IMR-90 (cell line): Measurements from ENCODE around the gene CHRNA5. TPM values are rescaled to one million over a fixed set of nuclear protein-coding genes. Genes with fewer than 3 reads are reported as not detected.

Experiments
- ATAC-seq: fragments of 200-7000 bp; cut with Tn5 transposase; 2 replicates; pipeline ENCODE4 v1.9.1; 2020; ENCODE audit warnings: low read depth, mild to moderate bottlenecking, moderate library complexity
- BruUV-seq: library from RNA; stranded (reverse); fragments of 400-500 nt; replicated peaks from 2 replicates; lab custom pipeline; 2021; lab: Mats Ljungman, UMichigan
- CTCF ChIA-PET: fragments of 300-600 bp; formaldehyde crosslinking; extraction: SDS; loops from one replicate; lab custom pipeline; 2021; ENCODE audit warnings: antibody characterized with exemption; lab: Yijun Ruan, JAX
- POLR2A ChIA-PET: fragments of 300-600 bp; sonication (Branson Sonifier 250); formaldehyde crosslinking; loops from one replicate; lab custom pipeline; 2022; ENCODE audit warnings: antibody characterized with exemption; ENCODE audit not compliant: unreplicated experiment; lab: Charles Lee
- DNase-seq: peaks from one replicate; pipeline ENCODE4 v3.0.0; 2013
- H2AFZ ChIP-seq: replicated peaks from 2 replicates; pipeline ENCODE3; 2013; ENCODE audit warnings: low read length, mild to moderate bottlenecking; ENCODE audit not compliant: poor library complexity
- H2AK5ac ChIP-seq: 2 replicates; pipeline ENCODE4 v1.6.1; 2013; ENCODE audit warnings: low read depth, low read length, inconsistent platforms
- H2AK9ac ChIP-seq: replicated peaks from 2 replicates; pipeline ENCODE3; 2013; ENCODE audit warnings: mild to moderate bottlenecking, low read depth, low read length, moderate library complexity; ENCODE audit not compliant: poor library complexity
- H2BK120ac ChIP-seq: 2 replicates; pipeline ENCODE4 v1.6.1; 2013; ENCODE audit warnings: low read depth, low read length, inconsistent platforms
- H2BK15ac ChIP-seq: 3 replicates; pipeline ENCODE4 v1.6.1; 2013; ENCODE audit warnings: low read depth, low read length, inconsistent platforms
- H2BK20ac ChIP-seq: 2 replicates; pipeline ENCODE4 v1.6.1; 2013; ENCODE audit warnings: low read depth, mild to moderate bottlenecking, inconsistent platforms, low read length, moderate library complexity
- H2BK5ac ChIP-seq: 2 replicates; pipeline ENCODE4 v1.6.1; 2013; ENCODE audit warnings: mild to moderate bottlenecking, low read depth, low read length, inconsistent platforms; ENCODE audit not compliant: poor library complexity, severe bottlenecking
- H3K14ac ChIP-seq: replicated peaks from 2 replicates; pipeline ENCODE4 v1.6.1; 2013; ENCODE audit warnings: low read depth, low read length, inconsistent platforms
- H3K18ac ChIP-seq: 2 replicates; pipeline ENCODE4 v1.6.1; 2013; ENCODE audit warnings: low read depth, low read length, control low read depth
- H3K23ac ChIP-seq: 2 replicates; pipeline ENCODE4 v1.6.1; 2013; ENCODE audit warnings: low read depth, low read length, inconsistent platforms
- H3K27ac ChIP-seq: 2 replicates; pipeline ENCODE4 v1.5.1; 2013; ENCODE audit warnings: mild to moderate bottlenecking, control low read depth, low read length; ENCODE audit not compliant: insufficient read depth
- H3K27me3 ChIP-seq: 2 replicates; pipeline ENCODE4 v1.6.1; 2013; ENCODE audit warnings: low read length; ENCODE audit not compliant: control insufficient read depth, insufficient read depth
- H3K36me3 ChIP-seq: 2 replicates; pipeline ENCODE4 v1.6.1; 2013; ENCODE audit warnings: low read length, mixed read lengths; ENCODE audit not compliant: control insufficient read depth, insufficient read depth
- H3K4ac ChIP-seq: 2 replicates; pipeline ENCODE4 v1.6.1; 2013; ENCODE audit warnings: low read depth, low read length, inconsistent platforms
- H3K4me1 ChIP-seq: 2 replicates; pipeline ENCODE4 v1.6.1; 2013; ENCODE audit warnings: low read length, mixed read lengths; ENCODE audit not compliant: control insufficient read depth, insufficient read depth
- H3K4me2 ChIP-seq: 2 replicates; pipeline ENCODE4 v1.6.1; 2013; ENCODE audit warnings: low read depth, mild to moderate bottlenecking, control low read depth, low read length, moderate library complexity
- H3K4me3 ChIP-seq: 2 replicates; pipeline ENCODE4 v1.5.1; 2013; ENCODE audit warnings: low read depth, mild to moderate bottlenecking, control low read depth, low read length, moderate library complexity; ENCODE audit not compliant: insufficient read depth
- H3K56ac ChIP-seq: 2 replicates; pipeline ENCODE4 v1.6.1; 2013; ENCODE audit warnings: low read length, inconsistent platforms; ENCODE audit not compliant: insufficient read depth; ENCODE audit errors: extremely low read depth
- H3K79me1 ChIP-seq, 2 experiments: 2 replicates each; pipeline ENCODE4 v1.6.1; 2013; ENCODE audit warnings: low read length in 2 of 2, inconsistent platforms in 1 of 2, low read depth in 1 of 2
- H3K9ac ChIP-seq: 2 replicates; pipeline ENCODE4 v1.6.1; 2013; ENCODE audit warnings: low read depth, low read length, control low read depth
- H3K9me1 ChIP-seq: 2 replicates; pipeline ENCODE4 v1.6.1; 2013; ENCODE audit warnings: low read length, inconsistent platforms; ENCODE audit not compliant: insufficient read depth
- H3K9me3 ChIP-seq: 2 replicates; pipeline ENCODE4 v1.6.1; 2013; ENCODE audit warnings: low read length; ENCODE audit not compliant: control insufficient read depth, insufficient read depth
- H4K20me1 ChIP-seq: 2 replicates; pipeline ENCODE4 v1.6.1; 2013; ENCODE audit warnings: low read length, inconsistent platforms; ENCODE audit not compliant: insufficient read depth
- H4K5ac ChIP-seq: 2 replicates; pipeline ENCODE4 v1.6.1; 2013; ENCODE audit warnings: mild to moderate bottlenecking, low read depth, low read length, control low read depth
- H4K8ac ChIP-seq, 2 experiments: 2 replicates each; pipeline ENCODE4 v1.6.1; 2013; ENCODE audit warnings: low read depth in 2 of 2, low read length in 2 of 2, control low read depth in 1 of 2, inconsistent platforms in 1 of 2
- H4K91ac ChIP-seq: 2 replicates; pipeline ENCODE4 v1.6.1; 2013; ENCODE audit warnings: low read depth, low read length, inconsistent platforms; ENCODE audit not compliant: insufficient read depth
- BHLHE40 ChIP-seq: fragments of 150-350 bp; IDR thresholded peaks from 2 replicates; pipeline ENCODE4 v1.6.1; 2016; ENCODE audit warnings: mild to moderate bottlenecking, low read depth, low read length
- CHD1 ChIP-seq: IDR thresholded peaks from 2 replicates; pipeline ENCODE4 v1.6.1; 2012; ENCODE audit warnings: low read depth, low read length, improper control_type of control experiment
- CTCF ChIP-seq: conservative IDR thresholded peaks from 2 replicates; pipeline ENCODE4 v1.5.1; 2012; ENCODE audit warnings: mild to moderate bottlenecking, low read depth, low read length, improper control_type of control experiment
- ELK1 ChIP-seq: fragments of 150-350 bp; IDR thresholded peaks from 2 replicates; pipeline ENCODE4 v1.6.1; 2016; ENCODE audit warnings: low read depth, mild to moderate bottlenecking, low read length, moderate library complexity, borderline replicate concordance
- FOS ChIP-seq: fragments of 150-350 bp; IDR thresholded peaks from 2 replicates; pipeline ENCODE4 v1.6.1; 2016; ENCODE audit warnings: low read depth, low read length
- MAFK ChIP-seq: IDR thresholded peaks from 2 replicates; pipeline ENCODE4 v1.6.1; 2012; ENCODE audit warnings: low read depth, low read length, improper control_type of control experiment
- MAZ ChIP-seq: IDR thresholded peaks from 2 replicates; pipeline ENCODE4 v1.6.1; 2012; ENCODE audit warnings: low read depth, mild to moderate bottlenecking, low read length, improper control_type of control experiment, moderate library complexity, borderline replicate concordance
- MXI1 ChIP-seq: IDR thresholded peaks from 2 replicates; pipeline ENCODE4 v1.6.1; 2012; ENCODE audit warnings: low read depth, mild to moderate bottlenecking, low read length, moderate library complexity, borderline replicate concordance
- NFE2L2 ChIP-seq: fragments of 150-350 bp; IDR thresholded peaks from 2 replicates; pipeline ENCODE4 v1.6.1; 2016; ENCODE audit warnings: low read depth, mild to moderate bottlenecking, low read length
- POLR2A ChIP-seq: IDR thresholded peaks from 2 replicates; pipeline ENCODE4 v1.6.1; 2012; ENCODE audit warnings: mild to moderate bottlenecking, low read depth, low read length
- RAD21 ChIP-seq: IDR thresholded peaks from 2 replicates; pipeline ENCODE4 v1.6.1; 2012; ENCODE audit warnings: low read length, improper control_type of control experiment
- RCOR1 ChIP-seq: IDR thresholded peaks from 2 replicates; pipeline ENCODE4 v1.6.1; 2012; ENCODE audit warnings: mild to moderate bottlenecking, low read length, improper control_type of control experiment; ENCODE audit not compliant: insufficient replicate concordance
- RFX5 ChIP-seq: IDR thresholded peaks from 2 replicates; pipeline ENCODE4 v1.8.0; 2012; ENCODE audit warnings: low read depth, mild to moderate bottlenecking, low read length, moderate library complexity
- SMC3 ChIP-seq: fragments of 150-350 bp; IDR thresholded peaks from 2 replicates; pipeline ENCODE4 v1.6.1; 2016; ENCODE audit warnings: low read depth, mild to moderate bottlenecking, antibody characterized with exemption, low read length, moderate library complexity
- USF2 ChIP-seq: fragments of 150-350 bp; IDR thresholded peaks from 2 replicates; pipeline ENCODE4 v1.6.1; 2017; ENCODE audit warnings: mild to moderate bottlenecking, antibody characterized with exemption, low read length, low read depth
- WGBS, 2 experiments: methylation state at CpG; one replicate each; pipeline versions ENCODE4 v1.1.5 to v1.1.7; 2013; ENCODE audit warnings: missing lambda C conversion rate in 2 of 2; ENCODE audit not compliant: insufficient read length in 1 of 2; ENCODE audit errors: extremely low coverage in 2 of 2; 5-methylcytosine and 5-hydroxymethylcytosine counted together
- dilution Hi-C: fragments of 300-500 bp; cut with HindIII; formaldehyde crosslinking; loops from one replicate; pipeline ENCODE4 v1.14.3; 2018; ENCODE audit warnings: low sequenced_read_pairs; ENCODE audit not compliant: unreplicated experiment
- in situ Hi-C: fragments of 300-500 bp; cut with MboI; formaldehyde crosslinking; loops from 3 replicates; pipeline ENCODE4 v1.14.3; 2019; ENCODE audit warnings: low sequenced_read_pairs, inconsistent platforms, mixed read lengths
- intact Hi-C: fragments of 100-400 bp; cut with micrococcal nuclease; formaldehyde crosslinking; loops from 2 replicates; pipeline ENCODE4 v1.10.0; 2022
- polyA plus RNA-seq, 3 experiments: library from polyadenylated mRNA; depleted of rRNA; stranded (reverse); fragments of >200 nt; gene quantifications; 2 replicates each; pipeline ENCODE4 v1.2.3, GENCODE V29; 2012; ENCODE audit warnings: low replicate concordance in 1 of 3
- total RNA-seq: library from RNA; depleted of rRNA; stranded (reverse); fragments of >200 nt; gene quantifications from 2 replicates; pipeline ENCODE4 v1.2.3, GENCODE V29; 2012

Gene CHRNA5
- total and polyA plus RNA-seq, 2 of the 4 experiments (the other 2 are of a cell fraction), result 0.54 to 0.94 TPM

GRCh38 chr15:78604420-78604819 is 39.1 kb downstream of the CHRNA5 start:
- no peaks in the 10 kb centered on the region for H3K36me3 ChIP-seq
- no peaks in the 10 kb centered on the region for H3K79me1 ChIP-seq
- no peak overlapping the region for H4K8ac ChIP-seq
- no peak overlapping the region for H3K56ac ChIP-seq
- H4K20me1 ChIP-seq, result no peaks in the 10 kb centered on the region
- no peak overlapping the region for H3K18ac ChIP-seq
- TF ChIP-seq ELK1 (no peak), BHLHE40 (no peak), FOS (no peak), MAZ (no peak), USF2 (no peak), RCOR1 (no peak), POLR2A (no peak), MAFK (no peak), CHD1 (no peak), NFE2L2 (no peak), SMC3 (no peak), MXI1 (no peak), RAD21 (no peak), RFX5 (no peak), CTCF (no peak)
- H3K4ac ChIP-seq, result no peak overlapping the region
- no peak overlapping the region for H3K4me3 ChIP-seq
- no peak overlapping the region for H2AK5ac ChIP-seq
- H3K27ac ChIP-seq, result no peak overlapping the region
- no peak overlapping the region for H2BK120ac ChIP-seq
- H2AFZ ChIP-seq, result no peak overlapping the region
- peaks cover 4% of the 10 kb centered on the region; the same call in 1 of the 2 replicates for H3K27me3 ChIP-seq
- no CpG with 5 or more reads among the region's 2 CpGs for WGBS, 2 experiments
- no peaks in the 10 kb centered on the region for H3K9me3 ChIP-seq
- no peak overlapping the region for H2BK15ac ChIP-seq
- DNase-seq (no peak), ATAC-seq (no peak)
- dilution Hi-C loops, result no loop called here
- no peaks in the 10 kb centered on the region for H3K4me1 ChIP-seq
- no peak overlapping the region for H3K4me2 ChIP-seq
- H4K5ac ChIP-seq, result no peak overlapping the region
- H2BK20ac ChIP-seq, result no peak overlapping the region
- in situ Hi-C loops, result no loop called here
- H2AK9ac ChIP-seq, result no peak overlapping the region
- no peaks in the 10 kb centered on the region for H3K9me1 ChIP-seq
- intact Hi-C loops, result no loop called here
- H2BK5ac ChIP-seq, result no peak overlapping the region
- ChIA-PET CTCF (no interaction called here), POLR2A (no interaction called here)
- no peak overlapping the region for H3K14ac ChIP-seq
- BruUV-seq, result no TSS peak
- no peak overlapping the region for H3K23ac ChIP-seq
- H4K91ac ChIP-seq, result no peak overlapping the region
- no peak overlapping the region for H3K9ac ChIP-seq
